Activated effector memory CD4-positive, alpha-beta T cell treated with anti-CD3 and anti-CD28 coated beads, Interleukin-2, amount 50 U/mL, for 16 hours (primary cell): ENCODE results near the gene SHC2.
A peak's percentile ranks its signal among the peaks of the same experiment; 100 is the strongest.
"Not testable (repeated sequence)": the region's sequence is repeated elsewhere in the genome, so short reads cannot be mapped to it uniquely, and the experiment has no call there.

ENCODE experiments used
- DNase-seq: peaks from one replicate; pipeline ENCODE4 v3.0.0-alpha.2; 2020

SHC2 gene

GRCh38 chr19:405121-405965 lies 55.5 kb downstream of the SHC2 start:
- peak; percentile 54 for DNase-seq

- DNase-seq, result peak; percentile 59
These were observed 57.4 kb downstream of the SHC2 start for GRCh38 chr19:403221-404027.

GRCh38 chr19:402786-403185 lies 58.0 kb downstream of the SHC2 start:
- DNase-seq, result peak; percentile 30

- DNase-seq, result peak; percentile 38
These were observed 58.8 kb downstream of the SHC2 start for GRCh38 chr19:401866-402511.

- DNase-seq, result peak; percentile 54
These were observed 59.6 kb downstream of the SHC2 start for GRCh38 chr19:400976-401865.

- no peak for DNase-seq
These were observed 61.5 kb downstream of the SHC2 start for GRCh38 chr19:399370-399769.

GRCh38 chr19:398719-399118 lies 62.1 kb downstream of the SHC2 start:
- peak; percentile 54 for DNase-seq

GRCh38 chr19:397941-398706 lies 62.7 kb downstream of the SHC2 start:
- peak; percentile 53 for DNase-seq

GRCh38 chr19:397321-397720 lies 63.5 kb downstream of the SHC2 start:
- no peak for DNase-seq

- no peak for DNase-seq
These were observed 65.4 kb downstream of the SHC2 start for GRCh38 chr19:395467-395866.

- DNase-seq, result not testable (repeated sequence)
These were observed 66.0 kb downstream of the SHC2 start for GRCh38 chr19:394857-395256.

GRCh38 chr19:393560-393959 lies 67.3 kb downstream of the SHC2 start:
- DNase-seq, result not testable (repeated sequence)

- DNase-seq, result peak; percentile 22
These were observed 68.4 kb downstream of the SHC2 start for GRCh38 chr19:392375-392970.

GRCh38 chr19:391726-392374 lies 69.0 kb downstream of the SHC2 start:
- DNase-seq, result peak; percentile 50

GRCh38 chr19:391207-391557 lies 69.7 kb downstream of the SHC2 start:
- DNase-seq, result peak; percentile 42

- DNase-seq, result peak; percentile 41
These were observed 70.2 kb downstream of the SHC2 start for GRCh38 chr19:390386-391206.

- DNase-seq, result peak; percentile 37
These were observed 70.9 kb downstream of the SHC2 start for GRCh38 chr19:389935-390289.

GRCh38 chr19:389255-389934 lies 71.4 kb downstream of the SHC2 start:
- peak; percentile 46 for DNase-seq

GRCh38 chr19:388691-389090 lies 72.1 kb downstream of the SHC2 start:
- DNase-seq, result peak; percentile 51
